GM21515 (cell line): Measurements from ENCODE around the gene B3GAT1.

ENCODE experiments used
- ATAC-seq: cut with Tn5 transposase; IDR thresholded peaks from one replicate; pipeline ENCODE4 v1.9.1; 2021; ENCODE audit not compliant: unreplicated experiment

B3GAT1 gene

DNA sequence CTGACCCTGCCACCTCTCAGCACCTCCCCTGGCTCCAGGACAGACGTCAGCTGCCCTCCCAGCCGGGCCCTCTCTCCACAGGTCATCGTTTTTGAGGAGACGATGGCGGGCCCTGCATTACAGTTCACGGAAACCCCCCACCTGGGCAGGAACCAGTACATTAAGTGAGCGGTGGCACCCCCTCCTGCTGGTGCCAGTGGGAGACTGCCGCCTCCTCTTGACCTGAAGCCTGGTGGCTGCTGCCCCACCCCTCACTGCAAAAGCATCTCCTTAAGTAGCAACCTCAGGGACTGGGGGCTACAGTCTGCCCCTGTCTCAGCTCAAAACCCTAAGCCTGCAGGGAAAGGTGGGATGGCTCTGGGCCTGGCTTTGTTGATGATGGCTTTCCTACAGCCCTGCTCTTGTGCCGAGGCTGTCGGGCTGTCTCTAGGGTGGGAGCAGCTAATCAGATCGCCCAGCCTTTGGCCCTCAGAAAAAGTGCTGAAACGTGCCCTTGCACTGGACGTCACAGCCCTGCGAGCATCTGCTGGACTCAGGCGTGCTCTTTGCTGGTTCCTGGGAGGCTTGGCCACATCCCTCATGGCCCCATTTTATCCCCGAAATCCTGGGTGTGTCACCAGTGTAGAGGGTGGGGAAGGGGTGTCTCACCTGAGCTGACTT is 37.0 kb downstream of the B3GAT1 start:
- no peak for ATAC-seq

DNA sequence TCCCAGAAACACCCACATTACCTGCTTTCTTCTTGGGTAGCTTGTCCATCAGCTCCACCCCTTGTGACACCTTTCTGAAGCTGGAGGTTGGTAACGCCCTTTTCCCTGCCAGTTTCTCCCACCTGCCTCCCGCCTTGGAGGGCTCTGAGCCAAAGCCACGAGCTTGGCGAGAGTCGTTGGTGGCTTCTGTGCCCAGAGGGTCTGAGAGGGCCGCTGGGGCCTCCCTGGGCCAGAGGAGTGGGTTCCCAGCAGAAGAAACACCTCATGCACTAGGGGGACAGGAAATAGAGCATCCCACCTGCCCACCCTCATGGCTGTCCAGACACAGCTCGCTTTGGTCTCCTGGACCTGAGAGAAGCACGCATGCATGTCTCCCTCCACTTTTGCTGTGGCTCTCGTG is 37.9 kb downstream of the B3GAT1 start:
- ATAC-seq = no peak

DNA sequence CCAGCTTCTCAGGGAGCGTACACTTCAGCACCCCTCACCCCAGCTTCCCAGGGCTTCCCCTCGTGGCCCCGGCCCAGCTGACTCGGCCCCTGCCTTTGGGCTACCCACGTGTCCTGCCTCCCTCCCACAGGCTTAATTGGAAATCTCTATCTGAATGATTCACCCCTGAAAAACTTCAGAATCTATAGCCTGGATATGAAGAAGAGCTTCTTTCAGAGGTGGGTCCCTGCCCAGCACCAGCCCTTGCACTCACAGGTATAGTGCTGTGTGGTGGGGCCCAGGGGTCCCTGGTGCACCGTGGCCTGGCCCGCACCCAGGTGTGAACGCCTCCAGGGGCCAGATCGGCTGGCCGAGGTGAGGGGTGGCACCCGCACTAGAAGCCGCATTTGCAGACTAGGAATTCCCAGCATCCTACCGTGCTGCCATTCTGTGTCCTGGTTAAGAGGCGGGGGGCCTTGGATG is 38.4 kb downstream of the B3GAT1 start:
- ATAC-seq = no peak

DNA sequence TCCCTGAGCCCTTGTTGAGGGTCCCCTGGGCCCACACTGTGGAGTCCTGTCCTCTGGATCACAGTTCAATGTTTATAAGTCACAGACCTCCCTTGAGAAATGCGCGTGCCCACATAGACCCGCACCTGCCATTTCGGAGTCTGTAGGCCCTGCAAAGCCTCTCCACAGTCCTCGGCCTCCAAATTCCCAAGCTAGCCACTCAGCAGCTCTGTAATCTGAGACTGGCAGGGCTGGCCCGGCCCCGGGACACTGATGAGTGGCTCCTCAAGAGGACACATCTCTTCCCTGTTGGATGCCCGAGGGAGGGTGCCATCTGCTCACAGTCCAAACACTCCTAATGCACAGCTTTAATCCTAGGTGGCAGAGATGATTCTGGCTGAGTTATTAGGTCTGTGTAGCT is 39.1 kb downstream of the B3GAT1 start:
- no peak for ATAC-seq

DNA sequence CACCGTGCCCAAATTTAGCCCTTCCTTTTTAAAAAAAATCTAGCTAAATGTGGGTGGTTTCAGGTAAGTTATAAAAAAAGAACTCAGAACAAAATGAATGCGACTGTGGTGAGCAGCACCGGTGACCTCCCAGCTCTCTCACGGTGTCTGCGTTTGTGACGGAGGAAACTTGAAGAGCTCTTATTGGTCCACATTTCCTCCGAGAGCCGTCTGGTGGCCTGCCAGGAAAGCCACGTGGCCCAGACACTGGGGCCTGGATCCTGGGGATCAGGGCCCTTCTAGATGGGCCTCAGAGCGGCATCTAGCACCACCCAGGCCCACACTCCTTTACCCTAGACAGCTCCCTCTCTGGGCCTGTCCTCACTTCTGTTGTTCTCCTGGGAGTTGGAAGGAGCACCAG is 39.5 kb downstream of the B3GAT1 start:
- no peak for ATAC-seq

DNA sequence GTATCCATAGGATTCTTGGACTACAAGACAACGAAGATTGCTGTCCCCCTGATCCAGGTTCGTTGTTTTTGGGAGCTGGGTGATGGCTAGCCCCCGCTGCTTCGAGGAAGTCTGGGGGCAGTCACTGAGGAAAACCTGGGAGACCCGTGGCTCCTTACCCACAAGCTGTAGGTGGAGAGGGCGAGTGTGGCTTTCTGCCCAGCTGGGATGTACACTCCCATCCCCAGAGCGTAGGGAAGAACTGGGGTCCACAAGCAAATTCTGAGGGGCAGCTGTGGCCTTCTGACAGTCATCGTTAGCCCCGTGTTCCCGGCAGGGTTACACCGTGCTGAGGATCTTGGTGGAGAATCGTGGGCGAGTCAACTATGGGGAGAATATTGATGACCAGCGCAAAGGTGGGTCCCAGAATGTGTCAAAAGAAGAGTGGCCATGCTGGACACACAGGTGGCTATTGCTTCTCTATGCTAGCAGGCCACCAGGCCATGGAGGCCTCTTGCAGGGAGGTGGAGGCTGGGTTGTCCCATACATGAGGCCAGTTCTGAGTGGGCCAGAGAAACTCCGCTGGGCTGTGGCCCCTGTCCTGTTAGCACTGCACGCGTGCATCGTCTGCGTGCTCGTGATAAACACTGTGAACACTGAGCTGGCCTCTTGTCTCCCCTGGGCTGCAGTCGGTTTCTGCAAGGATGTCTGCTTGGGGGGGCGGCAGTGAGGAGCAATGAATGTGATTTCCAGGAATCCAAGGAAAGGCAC is 40.4 kb downstream of the B3GAT1 start:
- no peak for ATAC-seq

DNA sequence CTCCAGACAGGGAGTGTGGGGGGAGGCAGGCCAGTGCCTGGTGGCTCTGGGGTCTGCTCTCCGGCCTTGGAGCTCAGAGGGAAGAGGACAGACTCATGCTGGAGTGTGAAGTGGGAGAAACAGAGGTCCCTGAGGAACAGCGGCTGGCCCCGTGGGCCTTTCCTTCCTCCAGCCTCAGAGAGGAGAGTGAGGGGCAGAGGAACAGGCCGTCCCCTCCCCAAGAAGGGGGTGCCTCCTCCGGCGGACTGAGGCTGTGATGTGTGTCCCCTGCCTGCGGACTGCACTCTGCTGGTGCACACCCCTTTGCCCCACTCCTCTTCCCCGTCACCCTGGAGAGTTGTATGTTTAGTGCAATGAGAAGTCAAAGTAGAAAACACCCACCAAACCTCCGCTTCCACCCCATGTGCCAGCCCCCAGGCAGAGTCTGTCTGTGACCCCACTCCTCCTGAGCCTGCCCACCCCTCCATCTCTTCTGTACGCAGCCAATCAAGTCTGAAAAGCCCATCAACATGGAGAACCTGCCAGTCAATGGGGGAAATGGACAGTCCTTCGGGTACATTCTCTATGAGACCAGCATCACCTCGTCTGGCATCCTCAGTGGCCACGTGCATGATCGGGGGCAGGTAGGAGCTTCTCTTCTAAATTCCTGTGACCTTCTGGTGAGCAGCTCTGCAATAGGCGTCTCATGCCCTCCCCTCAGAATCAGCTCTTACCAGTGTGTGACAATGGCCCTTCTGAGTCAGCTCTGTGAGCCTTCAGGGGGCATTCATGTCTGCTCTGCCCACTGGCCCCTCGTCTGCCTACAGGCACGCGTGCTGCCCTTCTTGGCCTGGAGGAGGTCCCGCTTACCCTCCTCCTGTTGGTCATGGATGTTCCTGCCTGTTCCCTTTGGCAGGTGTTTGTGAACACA is 41.3 kb downstream of the B3GAT1 start:
- no peak for ATAC-seq

DNA sequence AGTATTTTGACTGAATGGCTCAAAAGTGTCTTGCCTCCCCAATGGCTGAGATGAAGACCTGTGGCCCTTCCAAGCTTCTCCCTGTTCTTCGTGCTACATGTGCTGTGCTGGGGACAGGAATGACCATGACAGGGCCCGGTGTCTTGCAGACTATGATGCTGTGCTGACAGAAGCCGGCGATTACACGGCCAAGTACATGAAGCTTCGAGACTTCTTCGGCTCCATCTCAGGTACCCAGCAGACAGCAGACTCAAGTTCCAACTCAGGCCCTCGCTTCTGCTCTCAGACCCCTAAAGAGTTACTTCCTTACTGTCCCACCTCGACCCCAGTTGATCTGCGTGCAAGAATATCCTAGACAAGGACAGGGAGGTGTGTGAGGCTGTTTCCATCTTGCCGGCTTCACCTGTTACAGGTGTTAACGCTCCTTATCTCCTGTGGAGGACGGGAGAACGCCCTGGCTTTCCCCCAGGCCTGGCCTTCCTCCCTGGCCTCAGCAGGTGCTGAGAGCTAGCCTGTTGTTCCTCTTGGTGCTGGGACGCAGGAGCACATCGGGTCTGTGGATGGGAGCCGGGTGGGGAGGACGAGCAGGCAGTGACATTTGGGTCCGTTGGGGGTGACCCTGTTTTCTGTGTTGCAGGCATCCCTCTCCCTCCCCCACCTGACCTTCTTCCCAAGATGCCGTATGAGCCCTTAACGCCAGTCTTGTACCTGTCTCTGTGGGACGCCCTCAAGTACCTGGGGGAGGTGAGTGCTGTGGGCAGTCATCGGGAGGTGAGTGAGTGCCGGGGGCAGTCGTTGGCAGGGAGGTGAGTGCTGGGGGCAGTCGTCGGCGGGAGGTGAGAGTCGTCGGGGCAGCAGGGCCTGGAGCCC is 42.2 kb downstream of the B3GAT1 start:
- ATAC-seq = no peak

DNA sequence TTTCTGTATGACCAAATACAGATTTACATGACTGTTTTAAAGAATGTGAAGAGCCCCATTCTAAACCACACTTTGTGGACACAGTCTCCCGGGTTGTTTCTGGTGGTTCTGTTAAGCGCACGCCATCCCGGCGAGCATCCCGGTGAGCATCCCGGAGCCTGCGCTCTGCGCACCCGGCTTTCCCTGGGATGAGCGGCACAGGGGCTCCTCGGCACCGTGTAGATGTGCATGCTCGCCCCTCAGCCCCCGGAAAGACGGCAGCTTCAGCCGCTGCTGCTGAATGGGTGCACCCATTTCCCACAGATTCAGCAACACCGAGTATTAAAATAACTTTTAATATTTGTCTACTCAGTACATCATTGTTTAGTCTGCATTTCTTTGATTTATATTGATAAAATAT is 44.3 kb downstream of the B3GAT1 start:
- ATAC-seq = no peak

DNA sequence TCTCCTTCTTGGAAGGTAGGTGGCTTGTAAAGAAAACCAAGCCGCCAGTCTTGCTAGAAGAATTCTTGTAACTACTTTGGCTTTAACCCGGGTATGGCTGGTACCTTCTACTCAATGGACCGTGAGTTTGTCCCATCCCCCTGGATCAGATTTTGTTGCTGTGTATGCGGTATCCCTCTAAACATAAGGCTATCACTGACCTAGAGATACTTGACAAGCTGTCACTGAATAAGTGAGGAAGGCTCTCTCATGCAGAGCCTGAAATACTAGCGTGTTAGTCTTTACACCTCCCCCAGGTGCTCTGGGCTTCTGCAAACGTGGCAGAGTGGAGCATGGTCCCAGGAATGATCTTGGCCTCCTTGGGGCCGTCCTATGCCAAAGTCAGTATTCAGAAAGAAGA is 45.8 kb downstream of the B3GAT1 start:
- no peak for ATAC-seq

DNA sequence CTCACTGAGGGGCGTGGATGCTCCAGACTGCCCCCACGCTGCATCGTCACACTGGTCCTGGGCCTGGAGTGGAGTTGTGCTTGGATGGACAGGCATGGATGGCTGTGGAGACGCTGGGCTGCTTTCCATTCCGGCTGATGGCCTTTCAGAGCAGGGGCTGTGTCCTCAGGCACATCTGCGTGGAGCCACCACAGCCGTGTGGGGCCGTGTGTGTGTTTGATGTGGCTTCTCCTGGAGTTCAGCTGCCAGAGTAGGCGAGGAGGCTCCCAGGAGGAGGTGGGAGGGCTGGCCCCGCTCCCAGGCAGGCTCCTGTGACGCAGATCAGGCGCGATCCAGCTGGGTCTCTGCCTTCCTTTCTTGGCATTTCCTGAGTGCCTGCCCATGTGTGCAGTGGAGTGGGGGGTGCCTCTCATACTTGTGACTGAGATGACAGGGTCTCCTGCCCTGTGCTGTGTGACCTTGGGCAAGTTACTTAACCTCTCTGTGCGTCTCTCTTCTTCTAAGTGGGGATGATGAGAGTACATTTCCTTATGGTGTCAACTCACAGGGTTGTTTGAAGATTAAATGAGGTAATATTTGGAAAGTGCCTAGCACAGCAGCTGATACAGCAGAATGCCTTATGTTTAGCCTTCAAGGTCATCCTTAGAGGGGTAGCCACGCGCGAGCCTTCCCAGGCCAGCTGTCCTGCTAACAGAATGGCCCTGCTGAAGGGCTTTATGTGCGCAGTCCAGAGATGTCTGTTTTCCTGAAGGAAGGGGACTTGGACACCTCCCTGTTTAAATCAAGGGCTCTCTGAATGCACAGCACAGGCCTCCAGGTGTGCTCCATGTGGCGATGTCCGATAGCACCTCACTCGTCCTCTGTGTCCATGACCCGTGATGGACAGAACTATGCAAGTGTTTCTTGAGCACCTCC is 46.8 kb downstream of the B3GAT1 start:
- ATAC-seq = no peak

DNA sequence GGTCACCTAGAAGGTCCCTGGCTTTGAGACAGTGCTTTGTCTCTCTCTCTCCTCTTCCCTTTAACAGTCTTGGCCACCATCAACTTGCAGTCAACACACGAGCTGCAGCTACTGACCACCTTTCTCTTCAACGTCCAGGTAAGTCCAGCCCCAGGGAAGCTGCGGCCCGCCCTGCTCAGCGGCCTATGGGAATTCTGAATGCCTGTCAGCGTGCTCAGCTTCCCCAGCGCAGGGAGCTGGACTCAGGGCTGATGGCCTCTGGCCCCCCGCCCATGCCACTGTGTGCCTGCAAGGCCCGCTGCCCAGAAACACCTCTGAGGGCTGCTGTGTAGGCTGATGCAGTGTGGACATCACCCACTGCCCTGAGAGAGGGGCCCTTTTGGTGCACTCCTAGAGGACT is 47.8 kb downstream of the B3GAT1 start:
- no peak for ATAC-seq

DNA sequence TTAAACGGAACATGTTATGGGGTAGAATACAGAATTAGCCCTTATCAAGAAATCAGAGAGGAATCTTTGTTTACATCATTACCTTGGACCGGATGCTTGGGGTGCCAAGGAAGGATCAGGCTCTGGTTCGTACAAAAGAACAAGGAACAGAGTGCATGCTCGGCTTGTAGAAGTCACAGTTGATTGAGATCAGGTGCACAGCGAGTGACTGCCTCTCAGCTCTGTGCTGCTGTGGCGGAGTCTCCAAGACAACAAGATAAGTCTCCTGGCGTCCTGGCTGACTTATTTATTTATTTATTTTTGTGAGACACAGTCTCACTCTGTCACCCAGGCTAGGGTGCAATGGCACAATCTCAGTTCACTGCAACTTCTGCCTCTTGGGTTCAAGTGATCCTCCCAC is 48.5 kb downstream of the B3GAT1 start:
- no peak for ATAC-seq

DNA sequence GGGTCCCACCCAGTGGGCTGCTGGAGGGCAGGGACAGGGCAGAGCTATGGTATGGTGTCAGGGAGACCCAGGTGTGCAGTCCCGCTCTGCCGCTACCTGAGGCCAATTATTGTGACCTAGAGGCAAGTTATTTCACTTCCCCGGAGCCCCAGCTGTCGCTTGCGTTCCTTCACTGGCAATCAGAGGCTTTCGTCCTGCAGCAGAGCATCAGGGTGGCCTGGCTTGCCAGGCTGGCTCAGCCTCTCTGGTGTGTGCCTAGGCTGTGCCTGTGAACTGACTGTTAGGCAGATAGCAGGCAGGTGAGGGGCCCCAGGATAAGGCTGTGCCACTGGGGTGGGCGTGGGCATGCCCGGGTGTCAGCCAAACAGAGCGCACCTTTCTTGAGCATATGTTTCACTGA is 48.9 kb downstream of the B3GAT1 start:
- ATAC-seq = no peak

DNA sequence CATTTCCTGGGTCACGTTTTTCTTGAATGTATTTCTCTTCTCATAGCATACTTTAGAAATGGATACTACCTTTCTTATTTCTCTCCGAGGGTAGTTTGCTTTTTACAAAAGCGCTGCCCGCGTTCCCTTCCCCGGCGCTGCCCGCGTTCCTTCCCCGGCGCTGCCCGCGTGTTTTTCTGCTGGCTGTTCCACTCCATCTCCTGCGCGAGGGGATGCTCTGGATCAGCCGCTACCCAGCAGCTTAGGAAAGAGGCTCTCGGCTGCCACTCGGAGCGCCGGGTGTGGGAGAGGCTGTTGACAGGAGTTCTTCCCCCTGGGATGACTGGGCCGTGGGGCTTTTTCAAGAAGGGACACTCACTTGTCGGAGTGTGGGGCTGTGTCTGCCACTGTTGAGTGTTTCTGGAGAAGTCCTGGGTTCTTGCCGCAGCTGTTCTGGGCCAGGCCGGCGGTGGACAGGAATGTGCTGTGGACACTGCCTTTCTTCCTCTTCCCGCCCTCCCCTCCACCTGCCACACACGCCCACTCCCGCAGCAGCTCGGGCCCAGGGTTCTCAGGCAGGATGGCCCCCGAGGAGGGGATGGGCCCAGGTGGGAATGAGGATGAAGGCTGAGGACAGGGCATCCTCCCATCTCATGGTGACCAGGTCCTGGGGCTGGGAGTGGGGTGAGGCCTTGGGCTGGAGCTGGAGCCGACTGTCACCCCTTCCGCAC is 49.7 kb downstream of the B3GAT1 start:
- no peak for ATAC-seq

DNA sequence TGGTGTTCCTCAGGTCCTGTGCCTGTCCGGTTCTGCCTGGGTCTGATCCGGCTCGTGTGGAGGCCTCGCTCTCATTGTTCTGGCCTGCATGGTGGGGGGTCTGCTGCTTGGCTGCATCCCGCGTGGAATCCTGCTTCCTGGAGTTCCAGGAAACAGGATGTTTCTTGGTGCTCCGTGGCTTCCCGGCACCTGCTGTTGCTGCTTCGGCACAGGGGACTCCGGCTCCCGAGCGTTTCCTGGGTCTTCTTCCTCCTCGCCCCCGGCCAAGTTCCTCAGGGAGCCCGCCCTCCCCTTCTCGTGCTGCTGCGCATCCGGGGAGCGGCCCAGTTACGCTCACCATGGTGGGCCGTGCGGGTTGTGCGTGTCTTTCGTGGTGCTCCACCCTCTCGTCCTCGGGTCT is 50.4 kb downstream of the B3GAT1 start:
- no peak for ATAC-seq

DNA sequence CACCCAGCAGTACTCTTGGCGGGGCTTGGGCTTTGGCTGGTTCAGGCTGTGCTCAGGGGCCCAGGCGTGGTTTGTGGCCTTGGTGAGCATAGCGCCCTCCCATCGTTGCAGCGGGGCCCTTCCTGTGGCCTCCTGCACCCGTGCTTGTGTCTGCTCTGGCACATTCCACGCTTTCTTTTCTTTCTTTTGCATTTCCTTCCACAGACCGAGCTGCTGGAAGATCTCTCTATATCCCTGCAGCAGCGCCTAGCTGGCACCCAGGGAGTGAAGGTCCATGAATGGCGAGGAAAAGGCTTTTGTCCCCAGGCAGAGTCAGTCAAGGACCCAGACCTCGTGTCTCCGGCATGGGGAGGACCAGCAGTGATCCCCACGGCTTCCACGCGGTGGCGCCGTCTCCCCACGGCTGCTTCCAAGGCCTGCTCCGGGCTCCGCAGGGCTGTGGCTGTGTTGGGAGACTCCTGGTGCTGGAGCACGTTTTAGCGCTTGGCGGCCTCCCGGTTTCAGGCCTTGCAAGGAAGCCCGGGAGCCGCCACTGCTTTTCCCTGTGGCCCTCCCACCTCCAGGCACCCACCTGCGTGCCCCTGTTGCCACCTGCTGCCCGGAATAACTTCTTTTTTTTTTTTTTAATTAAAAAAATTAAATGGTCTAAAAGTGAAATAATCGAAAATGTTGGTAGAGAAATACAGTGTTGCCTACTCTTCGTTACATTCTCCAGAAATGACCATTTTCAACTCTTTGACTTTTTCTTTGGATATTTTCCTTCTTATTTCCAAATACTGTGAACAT is 51.8 kb downstream of the B3GAT1 start:
- peak; percentile 93 for ATAC-seq

DNA sequence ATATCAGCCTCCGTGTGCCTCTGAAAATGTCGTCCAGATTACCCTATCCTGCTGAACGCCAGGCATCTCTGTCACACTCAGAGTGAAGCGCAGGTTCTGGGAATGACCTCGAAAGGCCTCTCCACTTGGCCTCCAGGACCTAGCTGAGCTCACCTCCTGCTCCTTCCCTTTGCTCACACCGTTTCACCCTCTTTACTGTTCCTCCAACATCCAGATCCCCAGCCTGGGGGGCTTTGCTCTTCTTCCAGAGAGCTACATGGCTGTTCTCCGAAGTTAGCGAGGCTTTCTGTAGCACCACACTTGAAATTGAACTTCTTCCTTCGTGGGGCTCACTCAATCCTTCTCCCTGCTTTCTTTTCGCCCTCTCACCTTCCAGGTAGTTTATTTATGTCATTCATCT is 52.4 kb downstream of the B3GAT1 start:
- no peak for ATAC-seq
